GM21786 (cell line): ENCODE data around the gene PTH.
A peak's percentile ranks its signal among the peaks of the same experiment; 100 is the strongest.

ENCODE experiments used
- ATAC-seq: cut with Tn5 transposase; IDR thresholded peaks from one replicate; pipeline ENCODE4 v1.9.1; 2021; ENCODE audit not compliant: unreplicated experiment

Gene PTH

GRCh38 chr11:13495929-13496328, at the start of gene PTH:
TSS of gene PTH (minus strand) at chr11:13495997. CDS start at chr11:13492855, 3,142 bp downstream.
- ATAC-seq: no peak

- no peak for ATAC-seq
Measured at GRCh38 chr11:13538044-13538443, 42.2 kb upstream of the PTH start.

- ATAC-seq: no peak
Measured at GRCh38 chr11:13535819-13536218, 40.0 kb upstream of the PTH start.

- ATAC-seq: no peak
Measured at GRCh38 chr11:13534358-13534757, 38.6 kb upstream of the PTH start.

- ATAC-seq: no peak
Measured at GRCh38 chr11:13525257-13525656, 29.5 kb upstream of the PTH start.

- ATAC-seq: no peak
Measured at GRCh38 chr11:13503393-13503792, 7.6 kb upstream of the PTH start.

- no peak for ATAC-seq
Measured at GRCh38 chr11:13502492-13502891, 6.7 kb upstream of the PTH start.

GRCh38 chr11:13494051-13494450, 1.7 kb downstream of the PTH start:
- no peak for ATAC-seq

GRCh38 chr11:13487661-13488030, 8.2 kb downstream of the PTH start:
- ATAC-seq: peak; percentile 62

- ATAC-seq: peak; percentile 69
Measured at GRCh38 chr11:13486926-13487660, 8.7 kb downstream of the PTH start.

- no peak for ATAC-seq
Measured at GRCh38 chr11:13480198-13480597, 15.6 kb downstream of the PTH start.

GRCh38 chr11:13479688-13480087, 16.1 kb downstream of the PTH start:
- ATAC-seq: no peak

GRCh38 chr11:13475091-13475490, 20.7 kb downstream of the PTH start:
- ATAC-seq: no peak

- ATAC-seq: no peak
Measured at GRCh38 chr11:13473013-13473722, 22.6 kb downstream of the PTH start.

GRCh38 chr11:13468750-13469149, 27.0 kb downstream of the PTH start:
- ATAC-seq: no peak

- no peak for ATAC-seq
Measured at GRCh38 chr11:13465909-13466371, 29.9 kb downstream of the PTH start.

- ATAC-seq: no peak
Measured at GRCh38 chr11:13463779-13464290, 32.0 kb downstream of the PTH start.

GRCh38 chr11:13462901-13463778, 32.7 kb downstream of the PTH start, which contains the start of gene BTBD10:
TSS of gene BTBD10 (minus strand) at chr11:13463222. CDS start at chr11:13445124, 18,098 bp downstream.
- peak; percentile 95 for ATAC-seq

- peak; percentile 40 for ATAC-seq
Measured at GRCh38 chr11:13462311-13462900, 33.4 kb downstream of the PTH start.

GRCh38 chr11:13461291-13461690, 34.5 kb downstream of the PTH start:
- ATAC-seq: no peak
